ENCODE data around the gene SLC12A7. TPM values are rescaled to one million over a fixed set of nuclear protein-coding genes. Genes with fewer than 3 reads are reported as not detected.

The SLC12A7 gene
- total RNA-seq, 1 donor from 2014 or later: 147 TPM

DNA sequence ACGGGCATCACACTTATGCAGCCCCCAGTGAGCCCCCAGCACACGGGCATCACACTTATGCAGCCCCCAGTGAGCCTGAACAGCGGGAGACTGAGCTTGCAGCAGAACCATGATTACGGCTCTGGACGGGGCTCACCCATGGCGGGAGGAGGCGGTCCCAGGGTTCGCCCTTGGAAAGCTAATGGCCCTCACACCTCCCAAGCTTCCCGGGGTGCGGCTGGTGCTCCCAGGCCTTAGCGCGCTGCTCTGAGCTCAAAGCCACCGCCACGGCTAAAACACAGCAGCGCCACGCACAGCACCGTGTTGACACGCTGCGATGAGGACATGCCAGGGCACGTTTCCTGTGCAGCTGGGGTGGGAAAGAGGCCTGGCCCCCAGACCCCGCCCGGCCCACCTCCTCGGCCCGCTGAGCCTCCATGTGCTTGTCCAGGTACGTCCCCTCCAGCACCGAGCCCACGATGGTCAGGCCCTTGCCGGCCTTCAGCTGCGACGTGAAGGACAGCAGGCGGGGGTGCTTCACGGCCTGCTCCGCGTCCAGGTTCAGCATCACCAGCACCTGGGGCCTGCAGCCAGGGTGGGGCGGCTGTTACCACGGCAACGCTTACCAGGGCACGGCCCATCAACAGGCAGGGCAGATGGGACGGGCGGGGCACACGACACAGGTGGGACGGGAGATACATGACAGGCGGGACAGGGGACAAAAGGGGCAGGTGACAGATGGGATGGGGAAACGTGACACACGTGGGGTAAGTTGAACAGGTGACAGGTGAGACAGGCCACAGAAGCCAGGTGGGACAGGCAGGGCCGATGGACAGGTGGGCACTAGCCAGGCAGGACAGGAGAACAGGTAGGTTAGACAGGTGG is 38.4 kb downstream of the SLC12A7 start:
- Mint-ChIP-seq H3K27ac (ENCODE audit: unreplicated experiment) (peak overlapping the region; percentile 35), H3K27me3 (ENCODE audit: unreplicated experiment) (peaks cover 2% of the 10 kb centered on the region), H3K9me3 (ENCODE audit: unreplicated experiment) (peaks cover 3% of the 10 kb centered on the region), H3K36me3 (ENCODE audit: unreplicated experiment) (no peaks in the 10 kb centered on the region), H3K4me3 (ENCODE audit: unreplicated experiment) (no peak overlapping the region), H3K4me1 (ENCODE audit: low read depth, unreplicated experiment) (no peaks in the 10 kb centered on the region)
- DNase-seq: peak; percentile 58
- TF ChIP-seq, protein P1, sequence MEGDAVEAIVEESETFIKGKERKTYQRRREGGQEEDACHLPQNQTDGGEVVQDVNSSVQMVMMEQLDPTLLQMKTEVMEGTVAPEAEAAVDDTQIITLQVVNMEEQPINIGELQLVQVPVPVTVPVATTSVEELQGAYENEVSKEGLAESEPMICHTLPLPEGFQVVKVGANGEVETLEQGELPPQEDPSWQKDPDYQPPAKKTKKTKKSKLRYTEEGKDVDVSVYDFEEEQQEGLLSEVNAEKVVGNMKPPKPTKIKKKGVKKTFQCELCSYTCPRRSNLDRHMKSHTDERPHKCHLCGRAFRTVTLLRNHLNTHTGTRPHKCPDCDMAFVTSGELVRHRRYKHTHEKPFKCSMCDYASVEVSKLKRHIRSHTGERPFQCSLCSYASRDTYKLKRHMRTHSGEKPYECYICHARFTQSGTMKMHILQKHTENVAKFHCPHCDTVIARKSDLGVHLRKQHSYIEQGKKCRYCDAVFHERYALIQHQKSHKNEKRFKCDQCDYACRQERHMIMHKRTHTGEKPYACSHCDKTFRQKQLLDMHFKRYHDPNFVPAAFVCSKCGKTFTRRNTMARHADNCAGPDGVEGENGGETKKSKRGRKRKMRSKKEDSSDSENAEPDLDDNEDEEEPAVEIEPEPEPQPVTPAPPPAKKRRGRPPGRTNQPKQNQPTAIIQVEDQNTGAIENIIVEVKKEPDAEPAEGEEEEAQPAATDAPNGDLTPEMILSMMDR (IDR thresholded peaks at IDR 0.05; ENCODE audit: partially characterized antibody, unreplicated experiment): no peak

DNA sequence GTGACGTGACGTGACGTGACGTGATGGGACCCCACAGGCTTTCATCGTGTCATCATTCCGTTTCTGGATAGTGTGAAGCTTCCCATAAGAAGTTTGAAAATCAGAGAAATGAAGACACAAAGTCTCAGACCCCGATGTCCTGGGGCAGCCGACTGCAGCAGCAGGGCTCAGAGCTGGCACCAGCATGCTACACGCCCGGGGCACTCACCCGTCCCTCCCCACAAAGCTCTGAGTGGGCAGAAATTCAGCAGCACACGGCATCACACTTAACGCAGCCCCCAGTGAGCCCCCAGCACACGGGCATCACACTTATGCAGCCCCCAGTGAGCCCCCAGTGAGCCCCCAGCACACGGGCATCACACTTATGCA is 42.2 kb downstream of the SLC12A7 start:
- peaks cover 5% of the 10 kb centered on the region for H3K9me3 Mint-ChIP-seq (ENCODE audit: unreplicated experiment)
- H3K36me3 Mint-ChIP-seq (ENCODE audit: unreplicated experiment): no peaks in the 10 kb centered on the region
- H3K4me3 Mint-ChIP-seq (ENCODE audit: unreplicated experiment): no peak overlapping the region
- H3K27ac Mint-ChIP-seq (ENCODE audit: unreplicated experiment): no peak overlapping the region
- DNase-seq: no peak
- TF ChIP-seq, protein P1 (IDR thresholded peaks at IDR 0.05; ENCODE audit: partially characterized antibody, unreplicated experiment): no peak
- peaks cover 3% of the 10 kb centered on the region for H3K4me1 Mint-ChIP-seq (ENCODE audit: low read depth, unreplicated experiment)
- peaks cover 2% of the 10 kb centered on the region for H3K27me3 Mint-ChIP-seq (ENCODE audit: unreplicated experiment)

DNA sequence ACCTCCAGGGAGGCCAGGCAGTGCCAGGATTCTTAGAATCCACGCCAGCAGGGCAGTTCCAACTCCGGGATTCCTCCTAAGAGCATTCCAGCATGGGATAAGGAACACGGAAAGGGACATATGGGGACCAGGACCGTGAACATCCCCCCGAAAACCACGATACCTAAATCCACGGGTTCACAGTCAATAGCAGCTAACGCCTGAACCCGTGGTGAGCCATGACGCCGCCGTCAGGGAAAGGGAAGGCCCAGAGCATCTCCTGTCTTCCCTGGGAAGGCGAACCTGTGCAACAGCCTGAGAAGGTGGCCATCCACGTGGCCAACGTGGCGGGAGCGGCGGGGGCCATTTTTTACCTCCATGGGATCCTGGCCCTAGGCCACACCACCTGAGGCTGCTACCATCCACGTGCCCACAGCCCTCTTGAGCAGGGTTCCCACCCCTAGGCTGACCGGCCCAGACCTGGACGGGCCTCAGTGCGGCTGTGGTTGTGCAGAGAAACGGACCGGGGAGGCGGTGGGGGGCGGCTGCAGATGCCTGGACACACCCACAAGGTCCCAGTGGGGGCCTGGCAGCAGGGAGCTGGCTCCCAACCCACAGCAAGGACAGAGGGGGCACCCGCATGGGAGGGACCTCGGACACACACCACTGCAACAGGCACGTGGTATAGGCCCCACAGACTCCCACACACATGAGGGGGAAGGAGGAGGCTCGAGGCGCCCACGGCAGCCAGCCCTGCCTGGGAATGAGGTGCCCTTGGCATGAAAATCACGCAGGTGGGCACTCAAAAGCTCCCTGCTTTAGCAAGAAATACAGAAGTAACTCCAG is 42.8 kb downstream of the SLC12A7 start:
- H3K4me1 Mint-ChIP-seq (ENCODE audit: low read depth, unreplicated experiment): peaks cover 3% of the 10 kb centered on the region
- peaks cover 5% of the 10 kb centered on the region for H3K9me3 Mint-ChIP-seq (ENCODE audit: unreplicated experiment)
- H3K4me3 Mint-ChIP-seq (ENCODE audit: unreplicated experiment): no peak overlapping the region
- H3K27me3 Mint-ChIP-seq (ENCODE audit: unreplicated experiment): peaks cover 2% of the 10 kb centered on the region
- no peak for DNase-seq
- no peaks in the 10 kb centered on the region for H3K36me3 Mint-ChIP-seq (ENCODE audit: unreplicated experiment)
- TF ChIP-seq, protein P1 (IDR thresholded peaks at IDR 0.05; ENCODE audit: partially characterized antibody, unreplicated experiment): no peak
- H3K27ac Mint-ChIP-seq (ENCODE audit: unreplicated experiment): no peak overlapping the region

DNA sequence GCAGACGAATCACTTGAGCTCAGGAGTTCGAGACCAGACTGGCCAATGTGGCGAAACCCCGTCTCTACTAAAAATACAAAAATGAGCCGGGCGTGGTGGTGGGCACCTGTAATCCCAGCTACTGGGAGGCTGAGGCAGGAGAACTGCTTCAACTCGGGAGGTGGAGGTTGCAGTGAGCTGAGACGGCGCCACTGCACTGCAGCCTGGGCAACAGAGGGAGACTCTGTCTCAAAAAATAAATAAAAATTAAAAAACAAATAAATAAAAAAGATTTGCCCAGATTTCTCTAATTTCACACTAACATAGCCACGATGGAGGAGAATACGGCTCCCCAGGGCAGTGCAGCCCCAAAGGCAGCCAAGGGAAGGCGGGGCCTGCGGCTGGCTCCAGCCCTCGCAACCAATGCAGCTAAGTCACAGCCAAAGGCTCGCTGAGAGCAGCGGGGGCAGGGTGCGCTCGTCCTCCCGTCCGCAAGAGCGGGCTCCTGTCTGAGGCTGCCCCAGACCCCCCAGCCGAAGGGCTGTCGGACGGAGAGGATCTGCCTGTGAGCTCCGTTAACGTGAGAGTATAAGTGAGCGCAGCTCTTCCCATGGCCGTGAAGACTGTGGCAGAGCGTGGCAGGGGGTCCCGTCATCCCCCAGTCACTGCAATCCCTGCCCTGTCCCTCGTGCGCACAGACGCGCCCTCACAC is 43.5 kb downstream of the SLC12A7 start:
- Mint-ChIP-seq H3K27ac (ENCODE audit: unreplicated experiment) (no peak overlapping the region), H3K27me3 (ENCODE audit: unreplicated experiment) (peaks cover 2% of the 10 kb centered on the region), H3K36me3 (ENCODE audit: unreplicated experiment) (no peaks in the 10 kb centered on the region)

More for the DNA sequence above, 43.5 kb downstream of the SLC12A7 start:
- Mint-ChIP-seq H3K4me1 (ENCODE audit: low read depth, unreplicated experiment) (peaks cover 3% of the 10 kb centered on the region), H3K4me3 (ENCODE audit: unreplicated experiment) (no peak overlapping the region), H3K9me3 (ENCODE audit: unreplicated experiment) (peaks cover 1% of the 10 kb centered on the region)
- TF ChIP-seq, protein P1 (IDR thresholded peaks at IDR 0.05; ENCODE audit: partially characterized antibody, unreplicated experiment): no peak
- DNase-seq: no peak
